ENCODE results near the gene AGBL4.

GRCh38 chr1:48978413-48978812, 1045.3 kb downstream of the AGBL4 start:
- TF ChIP-seq ZEB1 (IDR thresholded peaks at IDR 0.05; ENCODE audit: insufficient replicate concordance, low read depth) (no peak), TAF1 (CRISPR knock-in tag; IDR thresholded peaks at IDR 0.05) (no peak), HNRNPUL1 (IDR thresholded peaks at IDR 0.05; ENCODE audit: low read depth, low read length) (no peak), KDM1A (CRISPR knock-in tag; IDR thresholded peaks at IDR 0.05) (no peak), KLF12 (CRISPR knock-in tag; IDR thresholded peaks at IDR 0.05; ENCODE audit: borderline replicate concordance) (no peak)
- TF ChIP-seq, protein P1, sequence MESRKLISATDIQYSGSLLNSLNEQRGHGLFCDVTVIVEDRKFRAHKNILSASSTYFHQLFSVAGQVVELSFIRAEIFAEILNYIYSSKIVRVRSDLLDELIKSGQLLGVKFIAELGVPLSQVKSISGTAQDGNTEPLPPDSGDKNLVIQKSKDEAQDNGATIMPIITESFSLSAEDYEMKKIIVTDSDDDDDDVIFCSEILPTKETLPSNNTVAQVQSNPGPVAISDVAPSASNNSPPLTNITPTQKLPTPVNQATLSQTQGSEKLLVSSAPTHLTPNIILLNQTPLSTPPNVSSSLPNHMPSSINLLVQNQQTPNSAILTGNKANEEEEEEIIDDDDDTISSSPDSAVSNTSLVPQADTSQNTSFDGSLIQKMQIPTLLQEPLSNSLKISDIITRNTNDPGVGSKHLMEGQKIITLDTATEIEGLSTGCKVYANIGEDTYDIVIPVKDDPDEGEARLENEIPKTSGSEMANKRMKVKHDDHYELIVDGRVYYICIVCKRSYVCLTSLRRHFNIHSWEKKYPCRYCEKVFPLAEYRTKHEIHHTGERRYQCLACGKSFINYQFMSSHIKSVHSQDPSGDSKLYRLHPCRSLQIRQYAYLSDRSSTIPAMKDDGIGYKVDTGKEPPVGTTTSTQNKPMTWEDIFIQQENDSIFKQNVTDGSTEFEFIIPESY (CRISPR knock-in tag; IDR thresholded peaks at IDR 0.05), result no peak
